VCaP (cell line): ENCODE results near the gene TESPA1.

Source experiments
- H3K27ac ChIP-seq: fragments of 450-650 bp; 2 replicates; pipeline ENCODE4 v1.5.1; 2017
- TF ChIP-seq, protein P1 (sequence below): fragments of 450-650 bp; conservative IDR thresholded peaks from 2 replicates; pipeline ENCODE4 v1.5.1; 2017; ENCODE audit warnings: mild to moderate bottlenecking, moderate library complexity

The TESPA1 gene

DNA sequence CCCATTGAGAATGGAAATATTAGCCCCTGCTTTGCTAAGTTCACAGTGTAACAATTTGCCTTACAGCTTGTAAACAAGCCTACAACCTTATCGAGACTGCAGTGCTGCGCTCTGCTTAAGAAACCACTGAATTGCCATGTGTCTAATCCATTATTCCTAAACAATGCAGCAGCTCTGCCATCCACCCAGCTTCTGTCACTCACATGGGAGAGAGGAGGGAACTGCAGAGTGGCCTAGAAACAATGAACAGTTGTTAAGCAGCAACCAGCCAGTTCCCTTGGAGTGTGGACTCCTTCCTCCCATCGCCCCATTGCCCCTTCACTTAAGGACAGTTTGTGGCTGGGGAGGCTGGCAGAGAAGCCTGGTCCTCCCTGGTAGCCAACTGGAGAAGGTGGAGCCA is 42.9 kb downstream of the TESPA1 start:
- TF ChIP-seq, protein P1, sequence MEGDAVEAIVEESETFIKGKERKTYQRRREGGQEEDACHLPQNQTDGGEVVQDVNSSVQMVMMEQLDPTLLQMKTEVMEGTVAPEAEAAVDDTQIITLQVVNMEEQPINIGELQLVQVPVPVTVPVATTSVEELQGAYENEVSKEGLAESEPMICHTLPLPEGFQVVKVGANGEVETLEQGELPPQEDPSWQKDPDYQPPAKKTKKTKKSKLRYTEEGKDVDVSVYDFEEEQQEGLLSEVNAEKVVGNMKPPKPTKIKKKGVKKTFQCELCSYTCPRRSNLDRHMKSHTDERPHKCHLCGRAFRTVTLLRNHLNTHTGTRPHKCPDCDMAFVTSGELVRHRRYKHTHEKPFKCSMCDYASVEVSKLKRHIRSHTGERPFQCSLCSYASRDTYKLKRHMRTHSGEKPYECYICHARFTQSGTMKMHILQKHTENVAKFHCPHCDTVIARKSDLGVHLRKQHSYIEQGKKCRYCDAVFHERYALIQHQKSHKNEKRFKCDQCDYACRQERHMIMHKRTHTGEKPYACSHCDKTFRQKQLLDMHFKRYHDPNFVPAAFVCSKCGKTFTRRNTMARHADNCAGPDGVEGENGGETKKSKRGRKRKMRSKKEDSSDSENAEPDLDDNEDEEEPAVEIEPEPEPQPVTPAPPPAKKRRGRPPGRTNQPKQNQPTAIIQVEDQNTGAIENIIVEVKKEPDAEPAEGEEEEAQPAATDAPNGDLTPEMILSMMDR, result no peak
- H3K27ac ChIP-seq, result peak overlapping the region; percentile 1; the same call in 1 of the 2 replicates

DNA sequence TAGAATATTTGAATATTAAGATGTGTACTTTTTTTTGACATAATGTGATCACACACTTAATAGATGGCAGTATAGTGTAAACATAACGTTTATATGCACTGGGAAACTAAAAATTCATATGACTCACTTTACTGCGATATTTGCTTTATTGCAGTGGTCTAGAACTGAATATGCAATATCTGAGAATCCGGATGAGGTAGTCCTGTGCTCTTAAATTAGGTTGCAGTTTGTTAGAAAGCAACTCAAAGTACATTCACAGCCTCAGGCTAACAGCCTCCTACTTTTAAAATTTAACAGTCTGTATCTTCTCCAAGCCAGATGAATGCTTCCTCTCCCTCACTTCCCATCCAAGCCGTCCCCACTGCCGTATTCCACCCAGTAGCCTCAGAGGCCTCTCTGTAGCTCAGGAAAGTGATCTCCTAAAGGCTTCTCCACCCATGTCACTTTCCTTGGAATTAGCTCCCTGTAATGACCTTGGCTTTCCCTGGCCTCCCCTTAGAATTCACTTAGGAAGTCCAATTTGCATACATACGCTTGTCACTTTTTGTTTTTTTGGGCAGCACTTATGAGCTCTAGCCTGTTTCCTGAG is 43.7 kb downstream of the TESPA1 start:
- H3K27ac ChIP-seq, result peak overlapping the region; percentile 1; the same call in 1 of the 2 replicates
- TF ChIP-seq, protein P1, result no peak

DNA sequence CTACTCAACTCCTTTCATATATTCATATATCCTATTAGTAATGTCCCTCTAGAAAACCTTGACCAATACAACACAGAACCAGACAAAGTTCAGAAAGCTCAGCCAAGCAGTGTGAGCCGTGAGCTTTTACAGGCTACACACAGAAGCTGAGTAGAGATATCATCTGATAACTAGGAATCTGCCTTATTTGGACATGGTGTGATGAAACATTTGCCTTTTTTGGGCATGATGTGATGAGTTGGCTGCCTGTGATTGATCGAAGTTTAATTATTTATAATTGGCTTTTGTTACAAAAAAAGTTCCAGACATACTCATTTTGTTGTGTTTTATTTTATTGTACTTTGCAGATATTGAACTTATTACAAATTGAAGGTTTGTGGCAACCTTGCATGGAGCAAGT is 46.6 kb downstream of the TESPA1 start:
- TF ChIP-seq, protein P1, result no peak
- no peak overlapping the region for H3K27ac ChIP-seq

DNA sequence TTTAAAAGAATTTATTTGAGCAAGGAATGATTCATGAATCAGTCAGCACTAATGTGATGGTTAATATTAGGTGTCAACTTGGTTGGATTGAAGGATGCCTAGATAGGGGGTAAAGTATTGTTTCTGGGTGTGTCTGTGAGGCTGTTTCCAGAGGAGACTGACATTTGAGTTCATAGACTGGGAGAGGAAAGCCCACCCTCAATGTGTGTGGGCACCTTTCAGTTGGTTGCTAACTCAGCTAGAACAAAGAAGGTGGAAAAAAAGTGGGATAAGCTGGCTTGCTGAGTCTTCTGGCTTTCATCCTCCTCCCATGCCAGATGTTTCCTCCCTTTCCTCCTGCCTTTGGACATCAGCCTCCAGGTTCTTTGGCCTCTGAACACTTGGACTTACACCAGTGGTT is 47.2 kb downstream of the TESPA1 start:
- H3K27ac ChIP-seq, result no peak overlapping the region
- TF ChIP-seq, protein P1, result no peak

DNA sequence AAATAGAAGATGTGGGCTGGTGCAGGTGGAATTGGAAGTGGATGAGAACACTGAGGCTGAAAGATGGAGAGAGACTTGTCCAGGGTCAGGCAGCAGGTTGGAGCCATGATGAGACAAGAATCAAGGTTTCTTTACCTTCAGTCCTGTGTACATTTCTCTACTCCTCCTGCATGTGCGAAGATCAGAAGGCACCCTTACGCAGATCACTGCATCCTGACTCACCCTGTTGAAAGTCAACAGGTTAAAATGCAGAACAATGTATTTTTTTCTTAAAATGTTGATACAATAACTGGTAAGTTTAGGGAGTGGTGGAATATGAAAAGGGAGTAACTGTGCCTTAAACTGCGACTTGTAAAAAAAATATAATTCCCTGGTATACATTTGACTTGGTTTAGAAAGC is 47.8 kb downstream of the TESPA1 start:
- no peak overlapping the region for H3K27ac ChIP-seq
- TF ChIP-seq, protein P1, result no peak

DNA sequence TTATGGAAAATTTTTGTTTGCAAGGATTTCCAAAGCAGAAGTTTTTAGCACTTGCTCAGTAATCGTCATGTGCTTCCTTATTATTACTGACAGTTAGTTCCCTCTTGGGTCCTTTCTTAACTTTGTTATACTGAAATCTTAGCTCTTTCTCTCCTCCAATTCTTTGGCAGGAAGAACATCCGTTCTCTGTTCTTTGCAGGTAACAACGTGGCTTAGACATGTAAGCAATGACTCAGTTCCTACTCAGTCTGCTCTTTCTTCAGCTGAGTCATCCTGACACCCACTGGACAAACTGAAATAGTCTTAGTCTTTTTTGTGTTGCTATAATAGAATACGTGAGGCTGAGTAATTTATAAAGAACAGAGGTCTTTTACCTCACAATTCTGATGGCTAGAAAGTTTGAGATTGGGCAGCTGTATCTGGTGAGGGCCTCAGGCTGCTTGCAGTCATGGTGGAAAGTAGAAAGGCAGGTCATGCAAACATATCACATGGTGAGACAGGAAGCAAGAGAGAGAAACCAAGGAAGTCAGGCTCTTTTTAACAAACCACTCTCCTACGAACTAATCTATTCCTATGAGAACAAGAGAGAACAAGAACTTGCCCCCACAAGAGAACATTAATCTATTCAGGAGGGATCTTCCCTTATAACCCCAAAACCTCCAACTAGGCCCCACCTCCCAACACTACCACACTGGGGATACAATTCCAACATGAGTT is 49.2 kb downstream of the TESPA1 start:
- H3K27ac ChIP-seq, result peak overlapping the region; percentile 80
- TF ChIP-seq, protein P1, result peak; percentile 56

DNA sequence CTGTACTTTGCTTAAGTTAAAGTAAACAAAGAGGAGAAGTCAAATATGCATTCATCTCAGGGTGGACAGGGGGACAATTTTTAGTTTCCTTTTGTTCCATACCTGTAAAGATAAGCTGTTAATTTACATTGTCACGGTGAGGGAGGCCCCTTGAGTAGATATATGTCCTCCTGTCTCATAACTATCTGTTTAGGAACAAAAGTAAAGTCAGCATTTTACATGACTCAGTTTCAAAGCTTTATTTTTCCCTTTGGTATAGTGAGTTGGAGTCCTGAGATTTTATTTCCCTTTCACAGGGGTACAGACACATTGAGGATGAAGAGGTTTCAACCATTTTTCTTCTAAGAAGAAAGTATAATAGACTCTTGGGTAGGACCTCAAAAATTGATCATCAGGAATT is 50.1 kb downstream of the TESPA1 start:
- TF ChIP-seq, protein P1, result no peak
- H3K27ac ChIP-seq, result peak overlapping the region; percentile 80
